Transverse colon (tissue), 4 donors: ENCODE measurements around the gene SMAD5. TPM values are rescaled to one million over a fixed set of nuclear protein-coding genes. Genes with fewer than 3 reads are reported as not detected.

ENCODE experiments used
- DNase-seq: peaks from one replicate; pipeline ENCODE4 v3.0.0-alpha.2; 2019
- H3K27ac ChIP-seq, 4 donors: fragments of 200-600 bp; sonication (generic); 2 replicates each; pipeline ENCODE4 v1.5.1; 2016 to 2018; ENCODE audit warnings: inconsistent platforms in 4 of 4
- H3K27me3 ChIP-seq: fragments of 200-600 bp; sonication (generic); 2 replicates; pipeline ENCODE4 v1.5.1; 2017; ENCODE audit warnings: inconsistent platforms
- H3K36me3 ChIP-seq, 4 donors: fragments of 200-600 bp; sonication (generic); 2 replicates each; pipeline ENCODE4 v1.5.1; 2017 to 2019; ENCODE audit warnings: inconsistent platforms in 4 of 4
- H3K4me1 ChIP-seq, 4 donors: fragments of 200-600 bp; sonication (generic); 2 replicates each; pipeline ENCODE4 v1.5.1; 2017 to 2020; ENCODE audit warnings: inconsistent platforms in 4 of 4
- H3K4me3 ChIP-seq, 4 donors: fragments of 200-600 bp; sonication (generic); 1 replicate in 1 of 4; 2 replicates in 3 of 4; pipeline versions ENCODE4 v1.5.1 to v1.6.1; 2017 to 2019; ENCODE audit warnings: inconsistent platforms in 4 of 4
- H3K9me3 ChIP-seq, 2 donors: fragments of 200-600 bp; sonication (generic); 2 replicates each; pipeline ENCODE4 v1.5.1; 2017 to 2019; ENCODE audit warnings: inconsistent platforms in 2 of 2
- EP300 ChIP-seq: sonication (generic); formaldehyde crosslinking; IDR thresholded peaks from one replicate; pipeline ENCODE4 v1.6.1; 2017; ENCODE audit warnings: antibody characterized with exemption, low read depth
- POLR2A ChIP-seq: fragments of 450-650 bp; IDR thresholded peaks from one replicate; pipeline ENCODE4 v1.6.1; 2016; ENCODE audit warnings: antibody characterized with exemption, mild to moderate bottlenecking, moderate library complexity
- POLR2AphosphoS5 ChIP-seq, 3 donors: sonication (generic); formaldehyde crosslinking; IDR thresholded peaks; one replicate each; pipeline ENCODE4 v1.6.1; 2016; ENCODE audit warnings: antibody characterized with exemption in 3 of 3
- WGBS, 2 donors: methylation state at CpG; one replicate each; pipeline ENCODE4 v1.1.5; 2018; ENCODE audit warnings: low coverage in 1 of 2; 5-methylcytosine and 5-hydroxymethylcytosine counted together
- in situ Hi-C, 4 donors: fragments of 200-750 bp; cut with MboI; loops; one replicate each; pipeline versions ENCODE4 v1.15.0 to v1.15.1; 2017; ENCODE audit warnings: low sequenced_read_pairs in 3 of 4, low pct_ligation_motif_present in 1 of 4, low pct_unique_long_range_greater_than_20kb in 1 of 4
- intact Hi-C: fragments of 100-400 bp; cut with DNase I; formaldehyde crosslinking; loops from one replicate; pipeline ENCODE4 v1.15.1; 2023; ENCODE audit warnings: low total_unique reads
- total RNA-seq, 4 donors: library from RNA; depleted of rRNA; stranded (reverse); fragments of >200 nt; gene quantifications; one replicate each; pipeline ENCODE4 v1.1.0, GENCODE V29; 2016
- TF ChIP-seq, protein P1 (sequence below), 5 experiments: fragments of 200-600 bp in 3 of 5; fragments of 450-650 bp in 2 of 5; sonication (generic) in 3 of 5; IDR thresholded peaks; 1 replicate in 2 of 5; 2 replicates in 3 of 5; pipeline ENCODE4 v1.5.1; 2016 to 2017; ENCODE audit warnings: antibody characterized with exemption in 5 of 5, inconsistent platforms in 3 of 5, mild to moderate bottlenecking in 2 of 5, moderate library complexity in 1 of 5

Gene SMAD5
- total RNA-seq, 4 donors from 2014 or later, result 14.2 to 272 (median 32.7) TPM

DNA sequence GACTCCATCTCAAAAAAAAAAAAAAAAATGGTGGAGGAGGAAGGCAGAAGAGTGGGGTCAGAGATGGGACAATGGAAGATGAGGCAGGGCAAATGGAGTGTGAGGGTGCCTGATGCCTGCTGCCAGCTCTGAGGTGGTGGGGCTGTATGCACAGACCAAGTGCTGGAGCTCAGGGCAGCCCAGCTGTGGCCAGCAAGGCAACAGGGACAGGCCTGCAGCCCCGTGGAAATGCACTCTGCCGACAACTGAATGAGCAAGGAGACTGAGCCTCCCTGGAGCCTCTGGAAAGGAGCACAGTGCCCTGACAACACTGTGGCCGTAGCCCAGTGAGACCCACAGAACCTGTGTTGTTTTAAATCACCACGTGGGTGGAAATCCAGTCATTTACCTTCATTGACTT, 83.2 kb downstream of the SMAD5 start:
- no peak overlapping the region for H3K27ac ChIP-seq
- 82 to 92% methylated on average over 2 to 4 of the region's 4 CpGs for WGBS, 2 donors
- intact Hi-C loops (loop anchor here (2.0 kb wide), 1 partner anchor 327 kb away; no protein-coding TSS in a partner anchor), in situ Hi-C loops (loop anchor here in 3 of 4 donors (10.0 to 25.0 kb wide), 3 partner anchors 271 to 654 kb away; no protein-coding TSS in a partner anchor)
- H3K27me3 ChIP-seq, result no peaks in the 10 kb centered on the region
- H3K9me3 ChIP-seq, result peaks cover 6 to 7% of the 10 kb centered on the region in 2 donors
- no peaks in the 10 kb centered on the region for H3K36me3 ChIP-seq
- TF ChIP-seq EP300 (no peak), POLR2A (no peak), POLR2AphosphoS5 (IDR thresholded peaks at IDR 0.05) (no peak)
- TF ChIP-seq, protein P1, sequence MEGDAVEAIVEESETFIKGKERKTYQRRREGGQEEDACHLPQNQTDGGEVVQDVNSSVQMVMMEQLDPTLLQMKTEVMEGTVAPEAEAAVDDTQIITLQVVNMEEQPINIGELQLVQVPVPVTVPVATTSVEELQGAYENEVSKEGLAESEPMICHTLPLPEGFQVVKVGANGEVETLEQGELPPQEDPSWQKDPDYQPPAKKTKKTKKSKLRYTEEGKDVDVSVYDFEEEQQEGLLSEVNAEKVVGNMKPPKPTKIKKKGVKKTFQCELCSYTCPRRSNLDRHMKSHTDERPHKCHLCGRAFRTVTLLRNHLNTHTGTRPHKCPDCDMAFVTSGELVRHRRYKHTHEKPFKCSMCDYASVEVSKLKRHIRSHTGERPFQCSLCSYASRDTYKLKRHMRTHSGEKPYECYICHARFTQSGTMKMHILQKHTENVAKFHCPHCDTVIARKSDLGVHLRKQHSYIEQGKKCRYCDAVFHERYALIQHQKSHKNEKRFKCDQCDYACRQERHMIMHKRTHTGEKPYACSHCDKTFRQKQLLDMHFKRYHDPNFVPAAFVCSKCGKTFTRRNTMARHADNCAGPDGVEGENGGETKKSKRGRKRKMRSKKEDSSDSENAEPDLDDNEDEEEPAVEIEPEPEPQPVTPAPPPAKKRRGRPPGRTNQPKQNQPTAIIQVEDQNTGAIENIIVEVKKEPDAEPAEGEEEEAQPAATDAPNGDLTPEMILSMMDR (IDR thresholded peaks at IDR 0.05), result no peak
- H3K4me1 ChIP-seq, result no peaks in the 10 kb centered on the region
- no peak for DNase-seq
- H3K4me3 ChIP-seq, result no peak overlapping the region

DNA sequence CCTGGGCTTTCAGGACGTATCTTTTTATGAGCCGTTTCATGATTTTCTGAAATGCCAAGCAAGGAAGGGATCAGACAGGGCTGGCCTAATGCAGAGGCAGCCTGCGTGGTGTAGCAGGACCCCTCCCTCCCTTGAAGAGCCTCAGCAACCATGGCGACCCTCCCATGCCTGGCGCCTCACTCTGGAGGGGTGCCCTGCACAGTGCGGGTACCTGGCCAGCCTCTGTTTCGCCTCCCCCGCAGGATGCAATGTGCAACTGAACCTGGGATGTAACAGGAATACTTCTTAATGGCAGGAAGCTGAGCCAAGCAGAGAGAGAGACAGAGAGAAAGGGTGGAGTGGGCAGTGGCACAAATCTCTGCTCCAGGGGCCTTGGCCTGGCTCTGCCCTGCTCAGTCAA, 83.6 kb downstream of the SMAD5 start:
- Histone ChIP-seq H3K27me3 (no peaks in the 10 kb centered on the region), H3K27ac (no peak overlapping the region), H3K36me3 (no peaks in the 10 kb centered on the region), H3K4me1 (no peaks in the 10 kb centered on the region), H3K9me3 (peaks cover 6 to 7% of the 10 kb centered on the region in 2 donors), H3K4me3 (no peak overlapping the region)
- no peak for DNase-seq
- WGBS, 2 donors, result 94% methylated on average over 8 of the region's 8 CpGs; no CpG with 5 or more reads in 1 of the 2 donors
- no peak for TF ChIP-seq EP300
- TF ChIP-seq POLR2AphosphoS5 (IDR thresholded peaks at IDR 0.05), result no peak
- no peak for TF ChIP-seq POLR2A
- TF ChIP-seq, protein P1 (IDR thresholded peaks at IDR 0.05), result no peak
- in situ Hi-C loops, result loop anchor here in 3 of 4 donors (10.0 to 25.0 kb wide), 3 partner anchors 271 to 654 kb away; no protein-coding TSS in a partner anchor
- intact Hi-C loops, result no loop called here

DNA sequence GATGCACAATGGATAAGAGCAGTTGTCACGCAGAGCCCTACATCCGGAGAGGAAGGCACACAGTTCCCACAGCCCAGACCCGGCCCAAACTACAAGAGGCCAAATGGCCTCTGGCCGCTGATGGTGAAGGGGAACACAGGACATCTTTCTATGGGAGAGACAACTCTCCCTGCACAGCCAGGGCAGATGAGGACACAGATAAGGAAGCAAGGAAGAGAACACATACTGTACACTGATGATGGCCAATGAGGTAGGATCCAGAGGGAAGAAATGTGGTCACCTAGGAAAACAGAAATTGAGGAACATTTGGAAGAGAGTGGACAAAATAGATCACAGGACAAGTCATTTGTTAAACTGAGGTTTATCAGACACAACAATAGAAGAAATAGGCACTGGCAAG, 88.7 kb downstream of the SMAD5 start:
- H3K27me3 ChIP-seq, result no peaks in the 10 kb centered on the region
- no peaks in the 10 kb centered on the region for H3K4me1 ChIP-seq
- no peak overlapping the region for H3K4me3 ChIP-seq
- TF ChIP-seq EP300 (no peak), POLR2A (no peak), POLR2AphosphoS5 (IDR thresholded peaks at IDR 0.05) (no peak)
- TF ChIP-seq, protein P1 (IDR thresholded peaks at IDR 0.05), result no peak
- 96% methylated on average over 4 of the region's 4 CpGs; no CpG with 5 or more reads in 1 of the 2 donors for WGBS, 2 donors
- intact Hi-C loops, result no loop called here
- in situ Hi-C loops, result loop anchor here in 1 of 4 donors (25.0 kb wide), 1 partner anchor 659 kb away; no protein-coding TSS in a partner anchor
- H3K36me3 ChIP-seq, result no peaks in the 10 kb centered on the region
- H3K9me3 ChIP-seq, result peaks cover 6 to 7% of the 10 kb centered on the region in 2 donors
- no peak overlapping the region for H3K27ac ChIP-seq
- DNase-seq, result no peak

DNA sequence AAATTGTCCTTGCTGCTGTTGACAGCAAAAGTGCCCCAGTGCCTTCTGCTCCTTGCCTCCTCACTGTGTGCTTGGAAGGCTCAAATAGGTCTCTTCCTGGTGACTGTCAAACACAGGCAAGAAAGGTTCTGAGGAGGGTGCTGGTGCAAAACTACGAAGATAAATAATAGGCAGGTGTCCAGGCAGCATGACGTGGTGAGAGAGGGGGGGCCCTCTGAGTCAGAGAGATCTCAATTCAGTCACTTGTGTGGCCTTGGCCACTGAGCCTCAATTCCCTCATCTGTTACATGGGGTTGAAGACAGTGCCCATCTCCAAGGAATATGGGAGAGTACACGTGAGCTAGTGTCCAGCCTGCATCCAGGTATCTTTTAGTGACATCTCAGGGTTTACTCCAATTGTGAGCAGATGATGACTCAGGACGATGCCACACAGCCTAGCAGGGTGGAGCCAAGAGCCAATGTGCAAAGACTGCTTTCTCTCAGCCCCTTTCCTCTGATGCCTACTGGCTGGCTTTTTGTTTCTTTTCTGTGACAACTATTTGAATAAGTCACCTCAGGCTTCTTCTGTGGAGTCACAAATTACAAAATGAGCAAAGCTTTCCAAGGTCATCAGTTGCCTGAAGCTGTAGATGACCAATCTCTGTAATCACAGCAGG, 90.1 kb downstream of the SMAD5 start:
- intact Hi-C loops (no loop called here), in situ Hi-C loops (loop anchor here in 1 of 4 donors (25.0 kb wide), 1 partner anchor 660 kb away; no protein-coding TSS in a partner anchor)
- no peak overlapping the region for H3K27ac ChIP-seq
- no peaks in the 10 kb centered on the region for H3K36me3 ChIP-seq
- H3K9me3 ChIP-seq, result peaks cover 6 to 7% of the 10 kb centered on the region in 2 donors
- DNase-seq, result no peak
- TF ChIP-seq EP300 (no peak), POLR2A (no peak), POLR2AphosphoS5 (IDR thresholded peaks at IDR 0.05) (no peak)
- TF ChIP-seq, protein P1 (IDR thresholded peaks at IDR 0.05), result no peak
- H3K4me3 ChIP-seq, result no peak overlapping the region
- 55% methylated on average over 4 of the region's 4 CpGs; no CpG with 5 or more reads in 1 of the 2 donors for WGBS, 2 donors
- H3K27me3 ChIP-seq, result no peaks in the 10 kb centered on the region
- no peaks in the 10 kb centered on the region for H3K4me1 ChIP-seq
